DND-41 (cell line): ENCODE results near the gene AKAP13.

Source experiments
- ATAC-seq: fragments of 200-7000 bp; cut with Tn5 transposase; 3 replicates; pipeline ENCODE4 v1.9.1; 2021; ENCODE audit warnings: low read depth; ENCODE audit not compliant: insufficient read depth
- DNase-seq: peaks from one replicate; pipeline ENCODE4 v3.0.0-alpha.2; 2020
- H2AFZ ChIP-seq: 2 replicates; pipeline ENCODE4 v1.6.0; 2012; ENCODE audit warnings: low read depth, low read length
- H3K27ac ChIP-seq: 2 replicates; pipeline ENCODE4 v1.5.1; 2012; ENCODE audit warnings: low read length, inconsistent platforms
- H3K27me3 ChIP-seq: fragments of 200-600 bp; sonication (generic); 2 replicates; pipeline ENCODE4 v1.6.0; 2012; ENCODE audit warnings: low read length, mild to moderate bottlenecking, inconsistent platforms; ENCODE audit not compliant: insufficient read depth, poor library complexity
- H3K36me3 ChIP-seq: 2 replicates; pipeline ENCODE4 v1.5.1; 2012; ENCODE audit warnings: low read length, inconsistent platforms; ENCODE audit not compliant: insufficient read depth
- H3K4me1 ChIP-seq: 2 replicates; pipeline ENCODE4 v1.5.1; 2012; ENCODE audit warnings: mild to moderate bottlenecking, low read length; ENCODE audit not compliant: insufficient read depth
- H3K4me2 ChIP-seq: 2 replicates; pipeline ENCODE4 v1.6.0; 2012; ENCODE audit warnings: mild to moderate bottlenecking, moderate library complexity, low read length, inconsistent platforms; ENCODE audit not compliant: insufficient read depth
- H3K4me3 ChIP-seq, 2 experiments: fragments of 200-600 bp in 1 of 2; shearing (Covaris generic) in 1 of 2; 2 replicates each; pipeline ENCODE4 v1.5.1; 2012 to 2016; ENCODE audit warnings: inconsistent platforms in 2 of 2, low read length in 2 of 2, mild to moderate bottlenecking in 2 of 2, low read depth in 1 of 2, moderate library complexity in 1 of 2
- H3K79me2 ChIP-seq: 2 replicates; pipeline ENCODE4 v1.6.0; 2012; ENCODE audit warnings: low read length, inconsistent platforms; ENCODE audit not compliant: insufficient read depth
- H3K9ac ChIP-seq: 2 replicates; pipeline ENCODE4 v1.6.0; 2012; ENCODE audit warnings: low read depth, mild to moderate bottlenecking, inconsistent platforms, low read length, moderate library complexity
- H3K9me3 ChIP-seq: 2 replicates; pipeline ENCODE4 v1.5.1; 2012; ENCODE audit warnings: low read length, moderate library complexity, mild to moderate bottlenecking, inconsistent platforms; ENCODE audit not compliant: insufficient read depth, severe bottlenecking
- H4K20me1 ChIP-seq: 2 replicates; pipeline ENCODE4 v1.6.0; 2012; ENCODE audit warnings: low read length; ENCODE audit not compliant: insufficient read depth
- EZH2 ChIP-seq: IDR thresholded peaks from 3 replicates; pipeline ENCODE4 v1.6.1; 2012; ENCODE audit warnings: borderline replicate concordance, low read depth, mild to moderate bottlenecking, moderate library complexity, low read length, inconsistent platforms; ENCODE audit not compliant: severe bottlenecking
- TF ChIP-seq, protein P1 (sequence below): IDR thresholded peaks from 2 replicates; pipeline ENCODE4 v1.5.1; 2012; ENCODE audit warnings: borderline replicate concordance, low read length, moderate library complexity, mild to moderate bottlenecking; ENCODE audit not compliant: poor library complexity, severe bottlenecking; ENCODE audit errors: extremely low read depth

AKAP13 gene

DNA sequence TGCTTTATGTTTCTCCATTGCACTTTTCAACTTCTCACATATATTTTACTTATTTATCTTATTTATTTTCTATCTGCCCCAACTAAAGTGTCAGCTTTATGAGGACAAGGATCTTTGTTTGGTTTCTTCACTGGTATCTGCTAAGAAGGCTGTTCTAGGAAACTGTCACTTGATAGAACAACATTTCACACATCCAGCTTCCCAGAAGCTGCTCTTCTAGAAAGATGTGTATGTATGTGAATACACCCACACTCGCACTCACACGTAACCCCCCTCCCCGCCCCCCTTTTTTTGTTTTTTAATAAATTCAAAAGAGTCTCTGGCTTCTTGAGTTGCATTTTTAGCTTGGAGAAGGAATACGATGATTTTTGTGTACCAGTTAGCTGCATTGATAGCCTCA lies 143.1 kb downstream of the AKAP13 start:
- no peak overlapping the region for H3K4me2 ChIP-seq
- no peaks in the 10 kb centered on the region for H3K79me2 ChIP-seq
- no peak overlapping the region for H3K9ac ChIP-seq
- ATAC-seq: no peak
- no peaks in the 10 kb centered on the region for H3K4me1 ChIP-seq
- no peak overlapping the region for H2AFZ ChIP-seq
- no peaks in the 10 kb centered on the region for H3K9me3 ChIP-seq
- H3K27me3 ChIP-seq: no peaks in the 10 kb centered on the region
- no peak for DNase-seq
- no peak for TF ChIP-seq EZH2
- TF ChIP-seq, protein P1, sequence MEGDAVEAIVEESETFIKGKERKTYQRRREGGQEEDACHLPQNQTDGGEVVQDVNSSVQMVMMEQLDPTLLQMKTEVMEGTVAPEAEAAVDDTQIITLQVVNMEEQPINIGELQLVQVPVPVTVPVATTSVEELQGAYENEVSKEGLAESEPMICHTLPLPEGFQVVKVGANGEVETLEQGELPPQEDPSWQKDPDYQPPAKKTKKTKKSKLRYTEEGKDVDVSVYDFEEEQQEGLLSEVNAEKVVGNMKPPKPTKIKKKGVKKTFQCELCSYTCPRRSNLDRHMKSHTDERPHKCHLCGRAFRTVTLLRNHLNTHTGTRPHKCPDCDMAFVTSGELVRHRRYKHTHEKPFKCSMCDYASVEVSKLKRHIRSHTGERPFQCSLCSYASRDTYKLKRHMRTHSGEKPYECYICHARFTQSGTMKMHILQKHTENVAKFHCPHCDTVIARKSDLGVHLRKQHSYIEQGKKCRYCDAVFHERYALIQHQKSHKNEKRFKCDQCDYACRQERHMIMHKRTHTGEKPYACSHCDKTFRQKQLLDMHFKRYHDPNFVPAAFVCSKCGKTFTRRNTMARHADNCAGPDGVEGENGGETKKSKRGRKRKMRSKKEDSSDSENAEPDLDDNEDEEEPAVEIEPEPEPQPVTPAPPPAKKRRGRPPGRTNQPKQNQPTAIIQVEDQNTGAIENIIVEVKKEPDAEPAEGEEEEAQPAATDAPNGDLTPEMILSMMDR: no peak
- no peaks in the 10 kb centered on the region for H4K20me1 ChIP-seq
- no peak overlapping the region for H3K27ac ChIP-seq
- no peaks in the 10 kb centered on the region; the same call in 1 of the 2 replicates for H3K36me3 ChIP-seq
- no peak overlapping the region for H3K4me3 ChIP-seq

DNA sequence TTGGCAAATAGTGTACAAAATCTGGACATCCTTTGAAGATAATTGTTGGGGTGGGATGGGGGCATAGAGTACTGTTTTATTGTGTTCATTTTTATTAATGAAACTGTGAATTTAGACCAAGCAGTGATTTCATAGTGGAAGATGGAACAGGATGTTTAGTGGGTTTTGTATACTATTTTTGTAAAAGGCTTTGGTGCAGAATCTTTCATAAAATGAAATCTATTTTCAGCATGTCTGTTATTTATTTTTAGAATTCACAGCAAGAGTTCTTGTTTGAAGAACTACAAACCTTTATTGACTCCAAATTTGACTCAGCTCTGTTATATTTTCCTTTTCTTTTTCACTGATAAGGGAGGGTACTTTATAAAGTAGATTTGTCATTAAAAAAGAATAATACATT lies 145.4 kb downstream of the AKAP13 start:
- H4K20me1 ChIP-seq: no peaks in the 10 kb centered on the region
- ATAC-seq: no peak
- H3K9ac ChIP-seq: no peak overlapping the region
- TF ChIP-seq, protein P1: no peak
- no peak for TF ChIP-seq EZH2
- H3K4me1 ChIP-seq: no peaks in the 10 kb centered on the region
- no peaks in the 10 kb centered on the region; the same call in 1 of the 2 replicates for H3K36me3 ChIP-seq
- no peak overlapping the region for H3K4me3 ChIP-seq
- H3K79me2 ChIP-seq: no peaks in the 10 kb centered on the region
- no peak overlapping the region for H3K4me2 ChIP-seq
- no peaks in the 10 kb centered on the region for H3K27me3 ChIP-seq
- no peak overlapping the region for H2AFZ ChIP-seq
- no peak overlapping the region for H3K27ac ChIP-seq
- no peak for DNase-seq
- no peaks in the 10 kb centered on the region for H3K9me3 ChIP-seq

DNA sequence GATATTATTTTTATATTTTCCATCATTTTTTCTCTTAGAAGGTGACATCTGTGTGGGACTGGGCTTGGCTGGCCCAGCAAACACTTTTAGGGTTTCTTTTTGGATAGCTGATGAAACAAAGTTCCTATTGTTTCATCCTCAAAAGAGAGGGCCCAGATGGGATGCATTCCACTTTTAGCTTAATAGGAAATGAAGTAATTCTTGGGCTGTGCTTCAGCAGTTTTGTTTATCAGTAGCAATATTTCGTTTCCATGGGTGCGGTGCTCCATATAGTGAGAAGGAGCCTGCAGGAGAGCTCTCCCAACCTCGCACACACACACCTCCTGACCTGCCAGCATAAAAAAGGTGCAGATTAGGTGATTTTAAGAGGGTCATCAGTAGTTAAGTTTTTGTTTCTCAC lies 147.5 kb downstream of the AKAP13 start:
- H3K9me3 ChIP-seq: no peaks in the 10 kb centered on the region
- H3K27me3 ChIP-seq: no peaks in the 10 kb centered on the region
- H3K9ac ChIP-seq: no peak overlapping the region
- H3K27ac ChIP-seq: no peak overlapping the region
- H3K4me2 ChIP-seq: no peak overlapping the region
- no peaks in the 10 kb centered on the region for H4K20me1 ChIP-seq
- no peak overlapping the region for H2AFZ ChIP-seq
- H3K4me1 ChIP-seq: no peaks in the 10 kb centered on the region
- H3K36me3 ChIP-seq: no peaks in the 10 kb centered on the region; the same call in 1 of the 2 replicates
- H3K4me3 ChIP-seq: no peak overlapping the region
- TF ChIP-seq, protein P1: no peak
- TF ChIP-seq EZH2: no peak
- DNase-seq (no peak), ATAC-seq (no peak)
- no peaks in the 10 kb centered on the region for H3K79me2 ChIP-seq

DNA sequence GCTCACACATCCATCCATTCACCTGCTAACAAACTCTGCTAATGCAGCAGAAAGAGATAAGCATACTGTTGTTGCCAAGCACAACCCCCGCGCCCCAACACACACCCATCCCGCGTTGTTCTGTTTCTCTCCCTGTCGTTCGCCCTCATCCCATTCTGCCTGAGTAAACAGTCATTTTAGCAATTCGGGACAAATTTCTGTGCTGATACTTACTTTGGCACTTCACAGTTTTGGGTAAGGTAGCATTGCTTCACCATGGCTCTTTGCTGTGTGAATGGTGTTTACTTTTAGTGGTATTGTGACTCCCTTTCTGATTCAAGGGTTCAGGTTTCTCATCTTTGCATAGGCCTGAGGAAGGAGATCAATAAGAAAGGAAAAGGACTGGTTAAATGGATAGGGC lies 149.7 kb downstream of the AKAP13 start:
- no peaks in the 10 kb centered on the region for H3K4me1 ChIP-seq
- no peak for ATAC-seq
- H4K20me1 ChIP-seq: no peaks in the 10 kb centered on the region
- H3K27ac ChIP-seq: no peak overlapping the region
- H3K4me3 ChIP-seq: no peak overlapping the region
- TF ChIP-seq, protein P1: no peak
- TF ChIP-seq EZH2: no peak
- no peak for DNase-seq
- H3K36me3 ChIP-seq: no peaks in the 10 kb centered on the region; the same call in 1 of the 2 replicates
- no peak overlapping the region for H3K9ac ChIP-seq
- no peaks in the 10 kb centered on the region for H3K9me3 ChIP-seq
- H2AFZ ChIP-seq: no peak overlapping the region
- no peak overlapping the region for H3K4me2 ChIP-seq
- H3K79me2 ChIP-seq: no peaks in the 10 kb centered on the region
- H3K27me3 ChIP-seq: no peaks in the 10 kb centered on the region
